ENCODE results near the gene PJA2.

Gene PJA2

DNA sequence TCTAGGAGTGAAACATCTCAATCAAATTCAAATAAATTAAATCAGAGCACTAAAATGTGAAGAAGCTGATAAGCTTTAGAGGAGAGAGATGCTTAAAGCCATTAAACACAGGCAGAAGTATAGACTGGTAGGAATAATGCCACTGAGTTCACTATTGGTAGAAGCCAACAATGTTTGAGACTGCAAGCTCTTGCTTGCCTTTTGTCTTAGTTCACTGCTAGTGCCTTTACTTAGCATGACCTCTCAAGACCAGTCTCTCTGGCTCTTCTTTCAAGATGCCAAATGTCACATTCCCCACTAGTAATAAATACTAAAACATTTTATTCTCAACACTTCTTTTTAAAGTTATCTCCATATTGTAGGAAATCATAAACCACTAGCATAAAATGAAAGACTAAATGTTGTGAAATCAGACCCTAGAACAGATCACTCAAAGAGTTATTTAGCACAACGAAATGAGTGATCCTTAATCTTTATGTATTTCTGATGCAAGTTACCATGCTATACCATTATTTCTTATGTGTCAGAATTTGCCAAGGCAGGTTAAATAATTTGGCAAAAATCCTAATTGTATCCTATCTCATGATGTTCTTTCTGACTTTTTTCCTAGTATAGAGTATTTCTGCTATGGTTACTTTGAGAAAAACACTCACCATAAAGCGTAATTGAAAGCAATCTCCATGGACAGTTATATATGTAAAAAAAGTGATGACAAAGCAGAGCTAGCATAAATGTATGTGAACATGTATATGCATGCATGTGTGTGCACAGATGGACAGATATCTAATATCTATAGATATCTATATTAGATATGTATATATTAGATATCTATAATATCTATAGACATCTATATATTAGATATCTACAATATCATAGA lies 57.5 kb downstream of the PJA2 start:
- DNase-seq (ENCODE audit: insufficient read length, low spot score) (no peak), FAIRE-seq (no peak)

DNA sequence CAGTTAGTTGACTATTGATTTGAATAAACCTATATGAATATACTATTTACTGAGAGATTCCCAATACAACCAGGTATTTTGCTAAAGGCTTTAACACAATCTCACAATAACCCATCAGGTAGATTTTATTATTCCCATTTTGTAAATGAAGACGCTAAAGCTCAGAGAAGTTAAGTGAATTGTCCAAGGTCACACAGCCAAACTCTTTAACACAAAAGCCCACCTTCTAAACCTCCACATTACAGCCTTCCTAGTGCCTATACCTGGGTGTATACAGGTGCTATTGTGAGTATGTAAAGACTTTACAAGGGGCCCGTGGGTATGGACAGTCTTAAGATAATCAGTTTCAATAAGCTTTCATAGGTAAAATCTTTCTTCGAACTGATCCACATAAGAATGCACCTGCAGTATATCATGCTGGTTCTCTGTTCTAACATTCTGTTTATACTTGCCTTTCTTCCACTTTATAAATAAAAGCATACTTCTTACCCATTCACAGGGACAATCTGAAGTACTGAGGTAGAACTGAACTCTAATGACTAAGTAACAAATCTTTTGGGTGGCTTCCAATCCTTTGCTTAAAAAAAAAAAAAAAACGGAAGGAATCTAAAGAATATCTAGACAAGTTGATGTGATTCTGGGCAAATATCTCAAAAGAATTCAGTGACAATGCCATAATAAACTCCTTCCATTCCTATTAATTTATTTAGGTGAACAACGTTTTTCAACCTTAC lies 59.1 kb downstream of the PJA2 start:
- no peak for DNase-seq (ENCODE audit: insufficient read length, low spot score)
- FAIRE-seq: no peak

DNA sequence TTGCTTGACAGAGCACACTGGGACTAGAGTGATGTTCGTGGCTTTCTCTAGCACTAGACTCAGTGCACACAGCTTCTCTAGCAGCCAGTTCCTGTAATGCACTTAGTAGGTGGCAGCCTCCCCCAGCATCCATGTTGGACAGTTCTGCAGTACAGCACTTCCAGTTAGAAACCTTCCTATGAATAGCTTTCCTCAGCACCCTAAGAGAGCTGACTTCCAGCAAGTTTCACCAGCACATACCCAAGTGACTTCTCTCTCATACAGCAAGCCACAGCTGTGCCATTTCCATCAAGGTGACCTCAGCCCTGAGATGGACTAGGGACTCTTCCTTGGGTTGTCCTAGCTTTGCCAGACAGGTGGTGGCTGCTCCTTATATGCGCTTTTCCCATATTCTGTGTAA lies 60.4 kb downstream of the PJA2 start:
- DNase-seq (ENCODE audit: insufficient read length, low spot score) (no peak), FAIRE-seq (no peak)

DNA sequence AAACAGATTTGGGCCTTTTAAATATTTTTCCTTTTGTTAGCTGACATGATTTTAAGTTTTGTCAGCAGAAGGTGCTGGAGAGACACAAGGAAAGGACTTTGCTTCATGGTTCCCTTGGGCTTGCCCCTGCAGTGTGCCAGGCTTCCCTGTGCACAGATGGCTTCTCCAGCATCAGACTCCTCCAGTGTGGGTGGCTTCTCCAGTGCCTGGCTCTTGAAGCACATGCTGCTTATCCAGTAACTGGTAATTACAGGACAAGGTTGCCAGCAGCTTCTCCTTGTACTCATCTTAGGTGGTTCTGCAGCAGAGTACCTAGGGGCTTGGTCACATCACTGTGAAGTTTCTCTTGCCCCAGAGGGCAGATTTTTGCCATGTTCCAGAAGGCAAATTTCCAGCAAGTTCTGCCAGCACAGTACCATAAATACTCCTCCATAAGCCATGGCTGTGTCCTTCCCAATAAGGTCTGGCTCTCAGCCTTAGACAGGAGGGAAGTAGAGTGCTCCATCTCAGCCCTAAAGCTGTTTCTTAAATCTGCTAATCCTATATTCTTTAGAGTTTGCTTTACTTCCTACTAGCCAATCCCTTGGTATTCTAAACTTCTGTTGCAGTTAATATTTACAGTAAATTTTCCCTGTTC lies 62.4 kb downstream of the PJA2 start:
- DNase-seq (ENCODE audit: insufficient read length, low spot score) (no peak), FAIRE-seq (peak; percentile 21)

DNA sequence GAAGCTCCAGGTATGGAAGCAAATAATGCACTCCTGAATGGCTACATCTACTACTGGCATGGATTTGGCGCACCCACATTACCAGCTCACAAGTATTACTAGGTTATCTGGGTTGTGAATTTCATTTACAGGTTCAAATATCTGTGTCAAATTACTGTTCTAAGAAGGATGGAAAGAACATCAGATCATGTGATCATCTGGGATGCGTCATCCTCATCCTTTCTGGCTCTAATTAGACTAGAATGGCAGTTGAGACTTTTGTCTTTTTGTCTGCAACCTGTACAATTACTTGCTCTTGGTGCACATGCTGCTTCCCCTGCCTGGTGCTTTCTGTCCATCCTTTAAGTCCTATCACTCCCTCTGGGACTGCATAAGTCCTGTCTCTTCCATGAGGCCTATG lies 64.1 kb downstream of the PJA2 start:
- no peak for DNase-seq (ENCODE audit: insufficient read length, low spot score)
- FAIRE-seq: peak; percentile 47

DNA sequence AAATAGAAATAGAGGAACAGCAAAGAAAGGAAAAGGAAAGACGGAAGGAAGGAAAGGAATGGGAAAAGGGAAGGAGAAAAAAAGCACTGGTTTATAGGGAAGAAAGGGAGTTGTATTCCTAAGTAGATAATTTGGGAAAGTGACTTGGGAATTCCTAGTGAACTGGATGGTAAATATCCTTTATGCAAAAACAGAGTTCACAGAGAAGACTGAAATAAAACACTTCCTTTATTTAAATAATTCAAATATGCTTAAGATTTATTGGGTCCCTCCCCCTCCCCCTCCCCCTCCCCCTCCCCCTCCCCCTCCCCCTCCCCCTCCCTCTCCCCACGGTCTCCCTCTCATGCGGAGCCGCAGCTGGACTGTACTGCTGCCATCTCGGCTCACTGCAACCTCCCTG lies 69.4 kb downstream of the PJA2 start:
- FAIRE-seq (no peak), DNase-seq (ENCODE audit: insufficient read length, low spot score) (no peak)

DNA sequence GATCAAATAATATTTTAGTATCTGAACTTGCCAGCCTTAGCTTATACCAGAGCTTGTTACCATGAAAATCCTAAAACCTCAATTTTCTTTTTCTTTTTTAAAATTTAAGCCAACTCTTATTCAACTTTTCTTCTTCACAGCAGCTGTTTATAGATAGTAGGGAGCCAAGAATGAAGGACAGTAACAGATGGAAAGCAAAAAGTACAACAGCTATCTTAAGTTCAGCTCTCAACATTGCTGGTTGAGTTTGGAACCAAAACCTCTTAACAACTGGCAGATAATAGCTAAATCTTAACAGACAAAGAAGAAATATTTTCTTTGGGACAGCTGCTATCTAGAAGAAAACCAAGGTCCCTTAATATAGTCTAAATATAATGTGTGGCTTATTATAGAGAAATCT lies 74.7 kb downstream of the PJA2 start:
- DNase-seq (ENCODE audit: insufficient read length, low spot score) (no peak), FAIRE-seq (no peak)

DNA sequence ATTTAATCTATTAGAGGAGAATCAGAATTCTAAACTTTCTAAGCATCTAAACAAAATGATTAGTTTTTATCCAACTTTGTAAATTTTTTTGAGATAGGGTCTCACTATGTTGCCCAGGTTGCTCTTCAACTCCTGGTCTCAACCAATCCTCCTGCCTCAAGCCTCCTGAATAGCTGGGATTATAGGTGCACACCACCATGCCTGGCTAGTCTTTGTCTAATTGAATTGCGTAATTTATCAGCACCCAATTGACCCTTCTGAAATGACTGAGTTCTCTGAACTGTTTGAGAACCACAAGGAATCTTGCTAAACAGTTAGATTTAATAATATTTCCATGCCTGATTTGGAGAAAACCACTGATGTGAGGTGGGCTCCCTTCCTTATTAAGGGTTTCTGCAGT lies 75.7 kb downstream of the PJA2 start:
- DNase-seq (ENCODE audit: insufficient read length, low spot score): no peak
- no peak for FAIRE-seq

DNA sequence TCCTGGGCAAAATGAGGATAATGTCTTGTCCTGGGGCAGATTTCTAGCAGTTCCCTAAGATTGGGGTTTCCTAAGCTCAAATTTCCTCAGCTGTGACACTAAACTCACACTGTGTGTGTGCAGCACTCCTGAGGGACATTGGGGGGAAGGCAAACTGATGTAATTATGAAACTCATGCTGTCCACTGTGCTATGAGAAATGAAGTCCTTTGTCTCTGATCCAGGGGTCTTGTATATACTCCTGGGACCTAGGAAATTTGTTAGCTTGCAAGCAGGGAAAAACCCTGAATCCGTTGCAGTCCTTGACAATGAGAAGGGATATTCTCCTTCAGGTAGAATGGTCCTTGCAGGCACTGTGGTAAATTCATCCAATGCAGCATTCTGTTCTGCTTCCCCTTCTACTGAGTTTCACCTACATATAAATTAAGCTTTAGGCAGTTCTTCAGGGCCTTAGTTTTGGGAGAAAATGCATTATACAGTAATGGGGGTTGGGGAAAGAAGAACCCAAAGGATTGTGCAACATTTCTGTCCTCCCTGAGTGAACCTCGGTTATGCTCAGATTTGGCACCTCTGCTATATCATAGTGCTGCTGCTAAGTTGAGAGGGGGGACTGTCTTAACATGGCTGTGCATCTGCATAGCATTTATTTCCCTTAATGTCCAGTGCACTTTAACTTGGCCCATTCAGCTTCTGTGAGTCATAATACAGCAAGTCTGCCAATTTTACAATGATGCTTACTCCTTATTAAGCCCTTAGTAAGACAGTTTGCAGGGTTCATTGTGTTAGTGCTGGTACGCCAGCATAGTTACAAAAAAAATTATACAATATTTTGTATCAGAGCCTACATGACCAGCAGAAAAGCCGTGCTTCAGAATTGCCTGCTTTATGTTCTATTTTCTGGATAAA lies 80.2 kb downstream of the PJA2 start:
- FAIRE-seq (no peak), DNase-seq (ENCODE audit: insufficient read length, low spot score) (no peak)

DNA sequence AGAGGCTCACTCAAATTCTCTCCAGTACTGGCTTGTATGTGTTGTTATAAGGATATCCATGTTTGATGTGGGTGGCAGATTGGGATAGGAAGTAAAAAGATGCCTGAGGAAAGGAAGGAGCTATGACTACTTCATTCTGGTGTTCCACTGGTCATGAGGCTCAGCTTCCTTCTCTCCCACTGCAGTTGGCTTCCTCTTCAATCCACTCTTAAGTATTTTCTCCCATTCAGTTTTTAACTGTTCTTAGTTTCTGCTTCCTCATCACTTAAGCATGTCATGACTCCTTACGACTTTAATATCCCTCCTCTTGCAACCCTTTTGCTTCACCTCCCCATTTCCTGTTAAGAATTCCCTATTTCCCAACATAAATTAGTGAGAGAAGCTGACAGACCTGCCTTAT lies 81.1 kb downstream of the PJA2 start:
- FAIRE-seq: no peak
- no peak for DNase-seq (ENCODE audit: insufficient read length, low spot score)

DNA sequence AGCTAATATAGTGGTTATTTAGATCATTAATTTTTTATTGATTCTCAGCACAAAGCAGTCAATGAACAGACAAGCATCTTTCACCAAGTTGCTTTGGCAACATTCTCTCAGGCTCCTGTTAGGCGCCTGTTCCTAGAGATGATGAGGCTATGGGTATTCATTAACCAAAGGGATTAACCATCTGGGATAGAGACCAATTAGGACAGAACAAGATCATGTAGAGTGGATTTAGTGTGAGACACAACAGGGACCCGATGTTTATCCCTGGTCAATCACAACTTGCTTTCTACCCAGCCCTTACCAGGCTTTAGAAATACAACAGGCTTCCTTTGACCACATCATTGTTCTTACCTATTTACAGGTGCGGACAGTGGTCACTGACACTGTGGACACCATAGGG lies 82.2 kb downstream of the PJA2 start:
- DNase-seq (ENCODE audit: insufficient read length, low spot score): no peak
- no peak for FAIRE-seq

DNA sequence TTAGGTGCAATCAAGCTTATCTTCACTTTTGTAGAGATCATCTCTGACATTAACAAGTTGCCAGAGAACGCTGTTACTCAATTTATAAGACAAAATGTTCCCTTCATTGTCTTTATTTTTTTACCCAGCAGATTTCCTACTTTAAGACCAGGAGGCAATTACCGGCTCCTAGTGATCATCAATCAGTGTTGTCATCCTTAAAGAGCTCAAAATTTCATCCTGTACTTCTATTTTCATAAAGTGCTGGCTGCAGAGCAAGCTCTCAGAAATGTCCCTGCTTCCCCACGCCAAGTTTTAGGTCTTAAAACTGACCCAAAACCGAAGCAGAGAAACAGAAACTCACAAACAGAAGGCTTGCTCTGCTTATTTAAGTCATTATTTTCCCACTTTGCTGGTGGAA lies 82.9 kb downstream of the PJA2 start:
- FAIRE-seq (no peak), DNase-seq (ENCODE audit: insufficient read length, low spot score) (no peak)

DNA sequence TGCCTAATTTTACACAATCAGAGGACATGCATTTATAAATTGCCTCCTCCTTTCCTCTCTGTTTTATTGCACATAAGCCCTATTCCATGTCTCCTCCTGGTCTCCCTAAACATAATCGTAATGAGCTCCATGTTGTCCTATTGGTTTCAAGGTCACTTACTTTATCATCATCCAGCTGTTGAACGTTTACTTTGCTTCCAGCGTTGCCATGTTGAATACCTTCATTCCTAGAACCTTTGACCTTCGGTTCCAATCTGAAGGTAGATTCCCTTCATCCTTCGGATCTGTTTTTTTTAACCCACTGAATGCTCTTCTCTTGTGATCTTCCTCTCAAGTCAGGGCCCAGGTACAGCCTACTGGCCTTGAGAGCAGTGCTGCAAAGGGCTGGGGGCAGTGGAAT lies 84.3 kb downstream of the PJA2 start:
- FAIRE-seq (no peak), DNase-seq (ENCODE audit: insufficient read length, low spot score) (no peak)

DNA sequence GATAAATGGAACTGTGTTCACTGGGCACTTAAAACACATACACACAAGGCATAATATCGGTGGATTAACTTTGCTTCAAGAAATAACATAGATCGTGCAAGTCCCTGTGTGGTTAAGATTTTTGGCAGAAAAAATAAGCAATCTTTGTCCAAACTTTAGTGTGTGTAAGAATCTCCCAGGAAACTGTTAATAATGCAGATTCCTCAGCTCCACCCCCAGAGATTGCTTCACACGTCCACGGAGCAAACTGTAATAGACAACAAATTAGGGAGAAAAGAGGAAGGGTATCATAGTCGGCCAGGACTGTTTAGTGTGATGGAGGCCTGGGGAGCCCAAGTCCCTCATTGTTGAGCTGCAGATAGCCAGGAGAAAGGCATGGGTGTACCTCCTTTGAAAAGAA lies 84.8 kb downstream of the PJA2 start:
- no peak for FAIRE-seq
- DNase-seq (ENCODE audit: insufficient read length, low spot score): no peak

DNA sequence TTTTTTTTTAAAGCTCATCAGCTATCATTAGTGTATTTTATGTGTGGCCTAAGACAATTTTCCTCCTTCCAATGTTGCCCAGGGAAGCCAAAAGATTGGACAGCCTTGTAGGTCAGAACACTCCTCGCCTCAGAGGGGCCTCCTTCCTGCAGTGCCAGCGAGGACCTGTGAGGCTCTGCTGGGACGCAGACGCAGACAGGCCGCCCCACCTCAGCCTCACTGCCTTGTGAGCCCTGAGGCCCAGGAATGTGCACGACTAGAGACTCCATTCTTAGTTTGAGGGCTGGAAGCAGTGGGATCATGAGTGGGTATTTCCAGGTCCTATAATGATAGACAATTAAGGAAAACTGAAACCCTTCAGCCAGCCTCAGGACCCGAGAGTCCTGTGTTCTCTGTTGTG lies 85.4 kb downstream of the PJA2 start:
- no peak for DNase-seq (ENCODE audit: insufficient read length, low spot score)
- no peak for FAIRE-seq

DNA sequence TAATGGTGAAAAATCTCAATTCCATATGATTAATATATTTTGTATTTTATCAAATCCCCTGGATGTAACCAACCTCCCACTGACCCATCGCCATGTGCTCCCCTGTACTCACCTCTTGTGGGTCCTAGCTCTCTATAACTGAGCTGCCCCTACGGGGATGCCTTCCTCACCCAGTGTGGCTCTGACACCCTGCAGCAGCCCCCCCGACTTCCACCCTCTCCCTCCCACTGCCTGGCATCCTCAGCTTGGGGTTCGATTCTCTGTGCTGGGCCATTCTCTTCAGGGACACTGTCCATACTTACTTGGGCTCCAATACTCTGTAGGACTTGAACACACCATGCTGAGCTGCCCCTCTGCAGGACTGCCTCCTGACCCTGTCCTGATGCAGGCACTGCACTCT lies 87.1 kb downstream of the PJA2 start:
- no peak for DNase-seq (ENCODE audit: insufficient read length, low spot score)
- no peak for FAIRE-seq

DNA sequence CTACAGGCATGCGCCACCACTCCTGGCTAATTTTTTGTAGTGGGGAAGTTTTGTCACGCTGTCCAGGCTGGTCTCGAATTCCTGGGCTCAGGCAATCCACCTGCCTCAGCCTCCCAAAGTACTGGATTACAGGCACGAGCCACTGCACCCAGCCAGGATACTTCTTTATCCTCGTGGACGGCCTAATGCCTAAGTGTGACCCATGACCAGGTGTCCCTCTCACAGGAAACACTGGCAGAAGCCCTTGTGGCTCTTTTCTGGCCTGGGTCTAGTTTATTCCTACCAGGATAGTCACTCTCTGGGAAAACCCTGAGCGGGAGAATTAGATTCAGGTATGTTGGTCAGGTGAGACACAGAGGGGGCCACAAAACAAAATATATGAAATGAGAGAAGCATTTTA lies 90.4 kb downstream of the PJA2 start:
- DNase-seq (ENCODE audit: insufficient read length, low spot score): no peak

DNA sequence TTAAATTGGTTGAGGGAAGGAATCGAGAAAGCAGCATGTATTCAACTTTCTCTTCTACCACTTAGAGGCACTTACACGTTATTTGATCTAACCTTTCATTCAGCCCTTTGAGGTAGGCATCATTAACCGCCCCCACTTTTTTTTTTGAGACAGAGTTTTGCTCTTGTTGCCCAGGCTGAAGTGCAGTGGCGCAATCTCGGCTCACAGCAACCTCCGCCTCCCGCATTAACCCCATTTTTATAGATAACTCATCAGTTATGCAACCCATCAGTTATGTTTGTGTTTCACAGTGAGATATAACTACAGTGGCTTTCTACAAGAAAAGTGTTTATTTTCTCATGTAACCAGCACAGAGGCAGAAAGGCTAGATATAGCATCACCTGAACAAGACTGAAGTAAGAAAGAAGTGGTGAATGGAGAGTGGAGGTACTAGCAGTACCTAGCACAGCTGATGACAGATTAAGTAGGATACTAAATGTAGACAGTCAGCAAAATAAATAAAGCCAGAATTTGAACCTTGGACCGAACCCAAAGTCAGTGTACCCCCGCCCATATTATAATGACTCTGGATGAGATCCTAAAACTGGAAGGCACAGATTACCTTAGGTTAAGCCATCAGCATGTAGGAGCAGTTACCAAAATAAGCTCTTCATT lies 91.2 kb downstream of the PJA2 start:
- no peak for FAIRE-seq
- DNase-seq (ENCODE audit: insufficient read length, low spot score): no peak

More for the DNA sequence above, 90.4 kb downstream of the PJA2 start:
- FAIRE-seq: no peak

DNA sequence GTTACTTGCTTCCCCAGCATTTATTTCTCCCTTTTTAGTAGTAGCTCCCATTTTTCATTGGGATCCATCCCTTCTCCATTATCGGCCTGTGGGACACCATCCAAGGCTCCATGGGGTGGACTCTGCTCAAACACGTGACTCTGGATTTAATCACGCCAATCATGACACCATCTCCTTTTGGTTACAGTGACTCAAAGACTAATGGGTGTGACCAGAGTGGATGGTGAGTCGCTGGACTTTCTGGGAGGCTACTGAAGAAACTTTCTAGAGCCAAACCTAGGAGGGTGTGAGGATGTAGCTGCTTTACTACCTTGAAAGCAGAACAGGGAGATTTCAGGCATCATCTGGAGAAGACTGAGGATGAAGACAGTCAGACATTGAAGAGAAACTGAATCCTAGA lies 93.1 kb downstream of the PJA2 start:
- FAIRE-seq: no peak
- DNase-seq (ENCODE audit: insufficient read length, low spot score): no peak

DNA sequence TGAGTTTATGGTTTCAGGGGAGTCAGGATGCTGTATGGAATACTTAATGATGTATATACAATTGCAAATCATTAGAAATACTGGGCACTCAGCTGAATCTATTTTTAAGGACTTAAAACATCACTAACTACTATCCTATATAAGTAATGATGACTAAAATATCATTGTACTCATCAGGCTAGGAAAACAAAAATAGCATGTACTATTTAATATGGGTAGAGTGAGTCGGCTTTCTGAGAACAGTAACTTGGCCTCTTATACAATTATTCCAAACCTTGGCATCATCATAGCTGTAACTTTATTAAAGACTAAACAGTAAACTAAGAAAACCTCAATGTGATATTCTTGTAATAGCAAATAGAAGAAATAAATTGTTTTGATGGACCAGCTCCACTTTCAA lies 94.5 kb downstream of the PJA2 start:
- FAIRE-seq: no peak

More for the DNA sequence above, 94.5 kb downstream of the PJA2 start:
- no peak for DNase-seq (ENCODE audit: insufficient read length, low spot score)
